NCI-H2107 treated with DMSO at 0.1 percent for 48 hours (cell line): ENCODE data around the gene VSTM2B.

ENCODE experiments used
- DNase-seq: peaks from one replicate; lab custom pipeline; 2025; ENCODE audit not compliant: unreplicated experiment; lab: John Stamatoyannopoulos, UW

Gene VSTM2B

DNA sequence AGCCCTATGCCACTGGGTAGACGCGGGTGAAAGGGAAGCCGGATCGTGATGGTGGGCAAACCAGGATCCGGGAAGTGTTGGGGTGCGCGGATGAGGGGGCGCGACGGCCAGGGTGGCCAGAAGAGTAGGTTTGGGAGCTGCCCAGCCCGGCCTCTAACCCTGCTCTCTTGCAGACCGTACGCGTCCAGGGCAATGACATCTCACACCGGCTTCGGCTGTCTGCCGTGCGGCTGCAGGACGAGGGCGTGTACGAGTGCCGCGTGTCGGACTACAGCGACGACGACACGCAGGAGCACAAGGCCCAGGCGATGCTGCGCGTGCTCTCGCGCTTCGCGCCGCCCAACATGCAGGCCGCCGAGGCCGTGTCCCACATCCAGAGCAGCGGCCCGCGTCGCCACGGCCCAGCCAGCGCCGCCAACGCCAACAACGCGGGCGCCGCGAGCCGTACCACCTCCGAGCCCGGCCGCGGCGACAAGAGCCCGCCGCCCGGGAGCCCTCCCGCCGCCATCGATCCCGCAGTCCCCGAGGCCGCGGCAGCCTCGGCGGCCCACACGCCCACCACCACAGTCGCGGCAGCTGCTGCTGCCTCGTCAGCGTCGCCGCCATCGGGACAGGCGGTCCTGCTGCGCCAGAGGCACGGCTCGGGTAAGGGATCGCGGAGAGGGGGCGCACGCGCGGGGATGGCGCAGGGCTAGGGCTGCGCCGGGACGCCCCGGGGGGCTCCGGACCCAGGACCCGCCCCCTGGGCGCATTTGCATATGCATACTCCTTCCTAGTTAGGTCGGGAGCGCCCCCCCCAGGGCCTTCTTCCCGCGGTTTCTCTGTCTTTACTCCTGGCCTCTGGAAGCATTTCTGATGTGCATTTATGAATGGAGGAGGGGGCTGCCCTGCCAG lies 4.1 kb downstream of the VSTM2B start:
- DNase-seq: no peak

DNA sequence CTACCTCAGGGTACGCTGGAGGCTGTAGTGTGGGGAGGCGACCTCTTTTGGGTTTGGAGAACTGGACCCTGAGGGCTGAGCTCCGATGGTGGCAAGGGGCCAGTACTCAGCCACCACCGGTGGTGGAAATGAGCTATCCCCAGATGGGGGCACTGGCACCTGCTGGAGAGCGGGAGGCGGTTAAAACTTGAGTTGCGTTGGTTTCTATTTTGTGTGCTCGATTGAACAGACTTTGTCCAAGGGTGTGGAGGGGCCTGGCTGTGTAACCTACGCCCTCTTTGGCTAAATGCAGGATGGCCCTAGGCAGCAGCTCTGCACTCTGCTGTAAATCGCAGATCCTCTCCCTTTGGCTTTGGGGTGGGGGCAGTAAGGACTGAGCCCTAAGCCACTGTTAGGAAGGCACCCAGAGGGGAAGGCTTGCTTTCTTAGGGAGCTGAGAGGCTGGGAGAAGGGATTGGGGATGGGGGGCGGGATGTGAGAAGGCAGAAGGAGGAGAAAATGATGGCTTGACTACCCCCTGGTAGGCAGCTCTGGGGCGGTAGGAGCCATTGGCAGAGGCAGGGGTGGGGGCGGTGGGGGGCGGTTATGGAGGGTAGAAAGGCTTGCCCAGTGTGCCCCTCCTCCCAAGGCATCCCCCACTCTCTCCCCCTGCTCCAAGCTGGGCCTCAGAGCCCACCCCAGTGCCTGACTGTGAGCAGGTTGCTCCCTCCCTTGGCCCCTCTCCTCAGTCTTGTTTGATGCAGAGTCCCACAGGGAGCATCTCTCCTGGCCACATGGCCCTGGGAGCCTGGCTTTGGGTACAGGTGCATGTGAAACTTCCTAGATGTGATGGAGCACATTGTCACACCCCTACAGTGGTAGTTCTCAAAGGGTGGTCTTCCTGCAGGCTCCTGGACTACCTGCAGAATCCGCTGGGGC lies 5.0 kb downstream of the VSTM2B start:
- DNase-seq: peak; percentile 3

DNA sequence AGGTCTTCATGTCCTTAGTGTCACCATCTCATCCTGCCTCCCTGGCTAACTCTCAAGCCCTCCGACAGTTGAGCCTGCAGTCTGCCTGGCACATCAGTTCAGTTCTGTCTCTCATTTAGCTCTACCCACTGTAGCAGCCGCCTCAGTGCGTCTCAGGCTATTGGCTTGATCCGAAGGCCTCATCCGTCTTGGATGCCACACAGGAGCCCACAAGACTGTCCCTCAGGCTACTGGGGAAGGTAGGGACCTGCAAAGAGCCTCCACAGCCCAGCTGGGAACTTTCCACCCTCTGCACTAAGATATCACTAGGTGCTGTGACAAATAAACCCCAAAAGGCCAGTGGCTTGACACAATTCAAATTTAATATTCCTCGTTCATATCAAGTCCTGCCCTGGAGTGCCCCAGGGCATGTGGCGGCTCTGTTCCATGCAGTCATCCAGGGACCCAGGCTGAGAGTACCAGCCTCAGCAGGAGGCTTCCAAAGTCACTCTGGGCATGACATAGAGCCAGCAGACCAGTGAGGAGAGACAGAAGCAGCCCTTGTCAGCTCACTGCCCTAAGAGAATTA lies 5.7 kb downstream of the VSTM2B start:
- DNase-seq: no peak

DNA sequence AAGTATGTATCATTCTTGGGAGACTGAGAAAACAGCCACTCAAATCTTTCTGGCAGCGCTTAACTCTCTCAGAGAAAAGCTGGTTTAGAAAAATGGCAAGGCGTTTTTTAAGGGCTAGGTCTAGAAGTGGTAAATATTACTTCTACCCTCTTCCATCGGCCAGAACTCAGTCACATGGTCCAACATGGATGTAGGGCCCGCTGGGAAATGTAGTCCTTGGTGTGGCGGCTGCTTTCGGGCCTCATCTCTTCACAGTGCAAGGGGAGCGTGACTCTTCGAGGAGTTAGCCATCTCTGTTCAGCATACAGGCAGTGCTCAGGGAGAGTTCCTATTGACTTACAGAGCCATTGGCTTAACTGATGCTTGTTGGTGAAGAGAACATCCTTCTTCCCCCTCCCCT lies 6.3 kb downstream of the VSTM2B start:
- no peak for DNase-seq

DNA sequence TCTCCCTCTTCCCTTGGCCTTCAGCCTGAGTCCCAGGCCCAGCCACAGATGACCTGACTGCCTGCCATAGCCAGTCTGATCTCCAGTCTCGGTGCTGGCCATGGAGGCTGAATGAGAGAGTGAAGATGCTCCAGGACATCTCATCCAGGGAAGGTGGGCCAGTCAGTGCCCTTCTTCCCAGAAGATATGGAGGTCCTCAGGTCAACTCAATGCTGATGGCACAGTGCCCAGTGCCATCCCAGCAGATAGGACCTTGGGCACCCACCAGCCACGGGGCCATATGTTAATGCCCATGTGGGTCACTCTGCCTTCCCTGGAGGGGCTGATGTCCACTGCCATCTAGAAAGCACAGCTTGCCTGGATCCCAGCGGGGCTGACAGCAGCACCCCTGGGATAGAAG lies 7.2 kb downstream of the VSTM2B start:
- DNase-seq: no peak

DNA sequence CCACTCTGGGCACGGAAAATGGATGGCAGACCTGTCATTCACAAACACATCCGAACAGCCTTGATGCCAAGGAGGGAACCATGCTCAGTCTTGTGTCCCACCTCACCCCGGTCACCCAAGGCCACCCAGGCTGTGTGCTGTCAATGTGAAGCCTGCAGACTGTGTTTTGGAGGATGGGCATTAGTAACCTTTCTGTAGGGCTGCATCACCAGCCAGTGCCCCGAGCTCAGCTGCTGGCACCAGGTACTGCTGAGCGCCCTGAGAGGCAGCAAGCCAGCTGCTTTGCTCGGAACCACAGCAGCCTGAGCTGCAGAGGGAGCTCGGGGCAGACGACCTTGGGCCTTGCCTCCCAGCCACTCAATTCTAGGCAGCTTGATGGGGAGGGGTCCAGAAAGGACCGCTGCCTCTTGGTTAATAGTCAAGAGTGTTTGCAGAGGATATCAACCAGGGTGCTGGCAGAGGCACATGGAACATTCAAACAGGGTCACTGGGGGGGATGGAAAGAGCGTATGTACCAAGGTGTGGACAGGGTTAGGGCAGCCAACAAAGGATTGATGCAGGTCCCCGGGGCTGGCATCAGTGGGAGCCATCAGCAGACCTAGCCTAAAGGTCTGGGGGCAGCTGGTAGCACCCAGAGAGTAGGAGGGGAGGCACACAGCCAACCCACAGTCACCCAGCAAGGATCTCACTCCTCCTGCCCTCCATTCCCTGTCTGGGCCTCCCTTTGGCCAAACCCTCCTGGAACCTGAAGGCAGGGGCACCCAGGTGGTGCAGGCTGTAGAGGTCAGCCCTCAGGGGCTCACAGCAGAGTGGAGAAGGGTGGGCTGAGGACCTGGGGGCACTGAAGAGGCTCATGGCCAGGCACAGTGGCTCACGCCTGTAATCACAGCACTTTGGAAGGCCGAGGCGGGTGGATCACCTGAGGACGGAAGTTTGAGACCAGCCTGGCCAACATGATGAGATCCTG lies 8.1 kb downstream of the VSTM2B start:
- no peak for DNase-seq

DNA sequence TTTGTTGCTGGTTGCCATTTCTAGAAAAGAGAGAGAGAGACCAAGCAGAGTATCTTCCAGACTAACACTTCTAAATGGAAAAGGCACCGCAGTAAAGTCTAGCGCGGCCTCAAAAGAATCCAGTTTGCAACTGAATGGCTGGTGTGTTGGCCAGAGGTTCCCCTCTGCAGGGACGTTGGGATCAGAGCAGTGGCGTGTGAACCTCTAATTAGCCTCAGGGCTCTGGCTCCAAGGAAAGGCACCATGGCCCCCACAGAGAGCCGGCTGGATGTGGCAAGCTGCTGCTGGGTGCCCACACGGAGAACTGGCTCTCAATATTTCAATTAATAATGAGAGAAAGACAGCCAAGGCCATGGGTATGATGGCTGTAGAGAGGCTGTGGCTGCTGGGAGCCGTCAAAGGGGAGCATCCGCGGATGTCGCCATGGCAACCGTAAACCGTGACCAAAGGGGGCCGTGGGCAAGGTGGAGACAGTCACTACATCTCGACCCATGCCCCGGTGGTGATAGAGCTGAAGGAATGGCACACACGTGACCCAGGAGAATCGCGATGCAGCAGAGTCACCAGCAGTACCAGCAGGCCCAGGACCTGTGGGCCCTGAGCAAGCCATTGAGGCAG lies 9.5 kb downstream of the VSTM2B start:
- no peak for DNase-seq

DNA sequence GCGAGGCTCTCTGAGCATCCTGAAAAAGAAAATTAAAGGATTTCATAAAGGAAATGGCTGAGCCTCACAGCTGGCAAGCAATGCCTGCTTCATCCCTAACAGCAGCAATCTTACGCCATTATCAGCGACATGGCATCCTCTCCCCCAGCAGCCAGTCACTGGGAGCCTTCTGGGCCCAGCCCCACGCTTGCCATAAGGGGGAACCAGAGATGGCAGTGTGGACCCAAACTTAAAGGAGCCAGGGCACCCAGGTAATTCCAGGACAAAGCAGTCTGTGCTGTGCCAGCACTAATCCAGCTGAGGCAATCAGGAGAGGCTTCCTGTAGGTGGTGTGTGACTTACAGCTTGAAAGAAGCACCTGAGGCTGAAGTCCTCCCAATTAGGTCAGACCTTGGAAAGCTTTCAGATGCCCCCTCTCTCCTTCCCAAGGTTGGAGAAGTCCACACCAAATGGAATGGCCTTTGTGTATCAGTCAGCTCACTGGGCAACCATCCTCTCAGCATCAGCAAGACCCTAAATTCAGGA lies 10.3 kb downstream of the VSTM2B start:
- DNase-seq: no peak

DNA sequence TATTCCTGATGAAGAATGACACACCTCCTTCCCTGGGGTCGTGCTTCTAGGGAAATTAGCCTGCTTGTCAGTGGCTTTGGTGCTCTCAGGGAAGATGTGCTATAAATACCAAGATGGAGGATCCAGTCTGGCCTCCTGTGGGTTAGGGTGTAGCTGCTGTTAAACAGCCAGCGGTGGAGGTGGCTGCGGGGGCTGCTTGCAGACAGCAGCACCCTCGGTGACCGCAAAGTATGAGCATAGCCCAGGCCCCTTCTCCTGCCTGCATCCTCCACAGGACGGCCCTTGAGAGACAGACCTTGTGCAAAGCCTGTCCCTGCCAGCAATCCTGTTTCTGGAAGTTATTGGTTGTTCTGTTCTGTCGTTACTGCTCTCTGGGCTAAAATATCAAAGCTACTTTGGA lies 11.4 kb downstream of the VSTM2B start:
- no peak for DNase-seq

DNA sequence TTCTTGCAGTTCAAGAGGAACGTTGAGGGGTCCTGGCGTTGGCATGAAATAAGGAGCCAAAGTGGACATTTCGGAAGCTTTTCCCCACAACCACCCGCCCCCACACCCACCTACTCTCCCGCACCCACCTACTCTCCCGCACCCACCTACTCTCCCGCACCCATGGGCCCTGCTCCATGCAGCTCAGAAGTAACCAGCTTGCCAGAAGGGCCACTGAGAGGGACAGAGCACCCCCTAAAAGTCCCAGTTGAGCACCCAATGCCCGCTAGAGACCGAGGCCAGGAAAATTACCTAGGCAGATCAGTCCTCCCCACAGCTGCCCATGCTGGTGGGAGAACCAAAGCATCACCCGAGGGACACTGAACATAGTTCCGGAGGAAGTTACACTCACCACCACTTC lies 11.8 kb downstream of the VSTM2B start:
- no peak for DNase-seq

DNA sequence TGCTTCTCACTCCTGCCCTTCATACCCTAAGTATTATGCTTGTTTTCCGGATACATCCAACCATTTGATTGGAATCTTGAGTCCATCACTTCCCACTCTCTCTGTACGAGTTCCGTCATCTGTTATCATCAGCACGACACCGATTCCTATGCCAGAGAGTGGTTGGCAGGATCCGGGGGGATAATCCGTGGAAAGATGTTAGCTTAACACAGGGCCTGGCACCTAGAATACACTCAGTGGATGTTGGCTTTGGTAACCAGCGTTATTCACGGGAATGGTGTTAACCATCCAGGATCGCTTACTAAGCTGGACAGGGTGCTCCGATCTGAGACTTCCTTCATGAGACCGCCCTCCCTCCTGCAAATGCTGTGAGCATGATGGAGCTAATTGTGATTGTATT lies 12.4 kb downstream of the VSTM2B start:
- no peak for DNase-seq

DNA sequence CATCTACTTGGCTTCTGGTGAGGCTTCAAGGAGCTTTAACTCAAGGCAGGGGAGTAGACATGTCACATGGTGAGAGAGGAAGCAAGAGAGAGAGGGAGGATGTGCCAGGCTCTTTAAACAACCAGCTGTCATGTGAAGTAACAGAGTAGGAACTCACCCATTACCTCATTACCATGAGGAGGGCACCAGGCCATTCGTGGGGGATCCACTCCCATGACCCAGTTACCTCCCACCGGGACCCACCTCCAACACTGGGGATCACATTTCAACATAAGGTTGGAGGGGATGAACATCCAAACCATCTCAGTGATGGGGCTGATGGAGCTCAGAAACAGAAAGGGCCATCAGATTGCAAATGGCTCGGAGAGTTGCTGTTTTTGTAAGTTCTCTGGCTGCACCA lies 12.9 kb downstream of the VSTM2B start:
- DNase-seq: no peak

DNA sequence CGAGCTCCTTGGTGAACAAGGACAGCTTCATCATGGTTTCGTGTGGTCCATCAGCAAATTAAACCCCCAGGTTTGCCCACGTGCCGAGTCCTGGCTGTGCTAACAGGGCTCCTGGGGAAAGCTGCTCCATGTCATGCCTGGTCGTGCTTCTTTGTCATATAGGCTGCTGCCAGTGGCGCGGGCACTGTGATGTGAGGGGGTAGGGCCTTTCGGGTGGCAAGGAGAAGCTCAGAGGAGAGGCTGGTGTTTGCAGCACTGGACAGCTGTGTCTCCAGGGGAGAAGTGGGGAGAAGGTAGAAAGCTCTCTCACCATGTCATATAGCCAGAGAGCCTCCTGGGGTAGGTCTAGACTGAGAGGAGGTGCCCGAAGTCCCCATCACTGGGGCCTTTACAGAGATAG lies 13.3 kb downstream of the VSTM2B start:
- no peak for DNase-seq

DNA sequence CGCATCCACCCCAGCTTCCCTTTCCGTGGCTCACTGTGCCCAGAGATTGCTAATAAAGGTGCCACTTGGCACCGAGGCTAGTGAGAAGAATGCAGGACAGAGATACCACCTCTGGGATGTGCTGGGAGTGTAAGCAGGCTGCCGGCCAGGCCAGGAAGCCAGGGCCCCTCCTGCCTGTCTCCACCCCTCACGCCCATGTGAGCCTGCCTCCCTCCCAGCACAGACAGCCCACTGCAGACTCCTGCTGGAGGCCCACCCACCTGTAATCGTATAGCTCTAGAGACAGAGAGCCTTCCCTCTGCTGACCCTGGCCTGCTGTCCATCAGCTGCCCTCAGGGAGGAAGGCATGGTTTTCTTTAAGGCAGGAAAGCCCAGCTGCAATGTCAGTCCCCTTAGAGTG lies 13.9 kb downstream of the VSTM2B start:
- no peak for DNase-seq

DNA sequence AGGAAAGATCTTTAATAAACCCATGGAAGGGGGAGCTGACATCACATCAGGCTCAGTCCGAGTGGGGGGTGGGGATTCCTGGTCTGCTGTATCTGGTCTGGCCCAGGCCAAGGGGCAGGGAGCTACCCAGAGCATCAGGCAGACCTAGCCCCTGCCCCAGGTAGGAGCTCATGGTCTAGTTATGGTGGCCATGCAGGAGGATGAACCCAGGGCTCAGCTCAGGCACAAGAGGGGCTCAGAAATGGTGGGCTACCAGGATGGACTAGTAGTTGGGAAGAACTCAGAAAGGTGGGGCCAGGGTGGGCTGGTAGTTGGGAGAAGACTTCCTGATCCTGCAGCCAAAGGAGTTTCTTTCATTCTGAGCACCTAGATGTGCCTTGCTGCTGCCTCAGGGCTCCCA lies 14.3 kb downstream of the VSTM2B start:
- DNase-seq: no peak

DNA sequence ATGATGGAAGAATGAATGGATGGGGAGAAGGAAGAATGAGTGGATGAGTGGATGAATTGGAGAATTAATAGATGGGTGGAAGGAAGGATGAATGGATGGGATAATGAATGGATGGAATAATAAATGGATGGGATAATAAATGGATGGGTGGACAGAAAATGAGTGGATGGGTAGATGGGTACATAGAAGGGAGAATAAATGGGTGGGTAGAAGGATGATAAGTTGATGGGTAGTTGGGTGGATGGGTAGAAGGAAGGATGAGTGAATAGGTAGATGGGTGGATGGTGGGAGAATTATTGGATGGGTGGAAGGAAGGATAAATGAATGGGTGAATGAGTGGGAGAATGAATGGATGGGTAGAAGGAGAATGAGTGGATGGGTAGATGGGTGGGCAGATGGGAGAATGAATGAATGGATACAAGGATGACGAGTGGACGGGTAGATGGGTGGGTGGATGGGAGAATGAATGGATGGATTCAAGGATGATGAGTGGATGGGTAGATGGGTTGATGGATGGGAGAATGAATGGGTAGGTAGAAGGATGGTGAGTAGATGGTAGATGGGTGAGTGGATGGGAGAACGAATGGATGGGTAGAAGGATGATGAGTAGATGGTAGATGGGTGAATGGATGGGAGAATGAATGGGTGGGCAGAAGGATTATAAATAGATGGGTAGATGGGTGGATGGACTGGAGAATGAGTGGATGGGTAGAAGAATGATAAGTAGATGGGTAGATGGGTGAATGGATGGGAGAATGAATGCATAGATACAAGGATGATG lies 15.9 kb downstream of the VSTM2B start:
- no peak for DNase-seq

DNA sequence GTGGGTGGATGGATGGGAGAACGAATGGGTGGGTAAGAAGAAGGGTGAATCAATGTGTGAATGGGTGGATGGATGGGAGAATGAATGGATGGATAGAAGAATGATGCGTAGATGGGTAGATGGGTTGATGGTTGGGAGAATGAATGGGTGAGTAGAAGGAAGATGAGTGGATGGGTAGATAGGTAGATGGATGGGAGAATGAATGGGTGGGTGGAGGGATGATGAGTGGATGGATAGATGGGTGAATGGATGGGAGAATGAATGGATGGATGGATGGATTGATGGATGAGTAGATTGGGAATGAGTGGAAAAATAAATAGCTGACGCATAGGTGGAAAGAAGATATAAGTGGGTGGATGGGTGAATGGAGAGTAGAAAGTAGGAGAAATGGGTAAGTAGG lies 16.5 kb downstream of the VSTM2B start:
- DNase-seq: no peak

DNA sequence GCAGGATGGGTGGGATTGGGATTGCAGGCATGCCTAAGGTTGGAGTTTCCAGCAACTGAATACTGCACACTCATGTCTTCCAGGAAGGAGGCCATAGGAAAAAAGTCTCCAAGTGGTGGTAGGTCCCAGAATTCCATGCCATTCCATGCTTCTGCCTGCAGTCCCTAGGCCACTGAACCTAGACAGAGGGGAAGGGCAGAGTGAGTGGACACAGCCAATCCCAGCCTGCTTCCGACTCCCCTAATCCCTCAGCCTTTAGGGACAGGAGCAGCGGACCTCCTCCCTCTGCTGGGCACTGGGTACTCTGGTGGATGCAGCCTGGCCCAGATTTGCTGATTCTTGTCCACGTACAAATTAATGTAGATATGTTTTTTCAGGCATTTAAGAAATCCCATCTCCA lies 17.0 kb downstream of the VSTM2B start:
- no peak for DNase-seq

DNA sequence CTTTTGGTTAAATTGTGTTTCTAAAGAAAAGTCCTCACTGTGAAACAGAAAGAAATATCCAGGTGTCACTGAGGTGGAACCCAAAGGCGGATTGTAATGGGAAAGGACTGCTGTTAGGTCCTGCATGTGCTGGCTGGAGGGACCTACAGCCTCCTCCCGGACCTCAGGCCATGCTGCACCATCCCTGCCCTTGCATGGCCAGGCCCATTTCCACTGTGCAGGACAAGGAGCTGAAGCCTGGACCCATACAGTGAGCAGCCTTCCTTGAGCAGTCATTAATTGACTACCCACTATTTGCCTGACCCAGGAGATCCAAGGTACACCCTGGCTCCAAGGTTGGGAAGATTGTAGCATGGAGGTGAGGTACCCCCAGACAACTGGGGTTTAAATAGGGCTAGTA lies 17.6 kb downstream of the VSTM2B start:
- no peak for DNase-seq
